HCT116 (cell line): ENCODE data around the gene DENND1A. TPM values are rescaled to one million over a fixed set of nuclear protein-coding genes. Genes with fewer than 3 reads are reported as not detected.

Experiments used
- ATAC-seq: fragments of 200-7000 bp; cut with Tn5 transposase; 2 replicates; pipeline ENCODE4 v1.9.1; 2020; ENCODE audit warnings: mild to moderate bottlenecking, moderate library complexity
- BruUV-seq: library from RNA; stranded (reverse); fragments of 400-500 nt; replicated peaks from 2 replicates; lab custom pipeline; 2021; lab: Mats Ljungman, UMichigan
- CTCF ChIA-PET: fragments of 300-600 bp; sonication (Branson Sonifier 250); formaldehyde crosslinking; loops from one replicate; lab custom pipeline; 2021; ENCODE audit warnings: antibody characterized with exemption; lab: Charles Lee
- POLR2A ChIA-PET: fragments of 300-600, 350-600 bp; sonication (Branson Sonifier 250); formaldehyde crosslinking; loops from one replicate; lab custom pipeline; 2021; ENCODE audit warnings: antibody characterized with exemption; lab: Charles Lee
- RAD21 ChIA-PET, 2 experiments: fragments of 300-600 bp; sonication (Branson Sonifier 250); formaldehyde crosslinking; loops; one replicate each; lab custom pipeline; 2023; ENCODE audit warnings: low total read pairs in 2 of 2; ENCODE audit not compliant: uncharacterized antibody in 2 of 2, unreplicated experiment in 2 of 2, low non-redundant PET in 1 of 2; lab: Charles Lee
- DNase-seq: peaks from one replicate; pipeline ENCODE4 v3.0.0-alpha.2; 2010; ENCODE audit warnings: low read depth, low spot score
- H2AFZ ChIP-seq: fragments of 200-600 bp; shearing (Covaris generic), sonication (generic); 2 replicates; pipeline ENCODE4 v1.6.1; 2017; ENCODE audit warnings: low read depth, mixed run types, mixed read lengths, antibody characterized with exemption, low read length; ENCODE audit not compliant: poor library complexity, severe bottlenecking
- H3K27ac ChIP-seq: 2 replicates; pipeline ENCODE4 v1.5.1; 2012; ENCODE audit warnings: low read depth, low read length
- H3K27me3 ChIP-seq: fragments of 200-600 bp; sonication (generic); 2 replicates; pipeline ENCODE4 v1.6.1; 2016; ENCODE audit warnings: mixed run types, low read length, mixed read lengths; ENCODE audit not compliant: insufficient read depth
- H3K36me3 ChIP-seq, 2 experiments: fragments of 200-500 bp in 1 of 2; fragments of 200-600 bp in 1 of 2; sonication (Bioruptor generic) in 1 of 2; sonication (generic) in 1 of 2; 2 replicates each; pipeline versions ENCODE4 v1.5.1 to v1.6.1; 2014 to 2016; ENCODE audit warnings: low read length in 2 of 2, inconsistent platforms in 1 of 2, mixed read lengths in 1 of 2, mixed run types in 1 of 2; ENCODE audit not compliant: insufficient read depth in 2 of 2, control insufficient read depth in 1 of 2
- H3K4me1 ChIP-seq, 2 experiments: fragments of 200-600 bp in 1 of 2; sonication (generic) in 1 of 2; 2 replicates each; pipeline versions ENCODE4 v1.5.1 to v1.6.1; 2012 to 2017; ENCODE audit warnings: low read length in 2 of 2, inconsistent platforms in 1 of 2, mild to moderate bottlenecking in 1 of 2, mixed read lengths in 1 of 2, mixed run types in 1 of 2, moderate library complexity in 1 of 2; ENCODE audit not compliant: insufficient read depth in 2 of 2, control insufficient read depth in 1 of 2
- H3K4me2 ChIP-seq: fragments of 200-600 bp; sonication (generic); 2 replicates; pipeline ENCODE4 v1.6.1; 2017; ENCODE audit warnings: mixed run types, low read length, mixed read lengths
- H3K4me3 ChIP-seq, 2 experiments: fragments of 200-600 bp in 1 of 2; sonication (generic) in 1 of 2; replicated peaks in 1 of 2; 2 replicates each; pipeline ENCODE4 v1.5.1; 2011 to 2016; ENCODE audit warnings: low read length in 2 of 2, control low read depth in 1 of 2, low read depth in 1 of 2, mild to moderate bottlenecking in 1 of 2, mixed read lengths in 1 of 2, mixed run types in 1 of 2
- H3K79me2 ChIP-seq: fragments of 200-600 bp; sonication (generic); 2 replicates; pipeline ENCODE4 v1.6.1; 2017; ENCODE audit warnings: mild to moderate bottlenecking, mixed run types, low read length, moderate library complexity, mixed read lengths; ENCODE audit not compliant: insufficient read depth
- H3K9ac ChIP-seq: fragments of 200-600 bp; sonication (generic); 2 replicates; pipeline ENCODE4 v1.6.1; 2016; ENCODE audit warnings: low read length, mixed read lengths
- H3K9me2 ChIP-seq: fragments of 200-600 bp; sonication (generic), shearing (Covaris generic); 2 replicates; pipeline ENCODE4 v1.6.1; 2017; ENCODE audit warnings: mixed run types, mild to moderate bottlenecking, moderate library complexity; ENCODE audit not compliant: insufficient read depth
- H3K9me3 ChIP-seq, 2 experiments: fragments of 200-500 bp in 1 of 2; fragments of 200-600 bp in 1 of 2; sonication (Bioruptor generic) in 1 of 2; sonication (generic) in 1 of 2; 2 replicates each; pipeline ENCODE4 v1.6.1; 2014 to 2017; ENCODE audit warnings: low read length in 2 of 2, mixed read lengths in 2 of 2, inconsistent platforms in 1 of 2, low read depth in 1 of 2, mild to moderate bottlenecking in 1 of 2, mixed run types in 1 of 2, moderate library complexity in 1 of 2; ENCODE audit not compliant: control insufficient read depth in 1 of 2, insufficient read depth in 1 of 2
- H4K20me1 ChIP-seq: fragments of 200-600 bp; sonication (generic), shearing (Covaris generic); 2 replicates; pipeline ENCODE4 v1.6.1; 2017; ENCODE audit warnings: mixed run types, mild to moderate bottlenecking, moderate library complexity; ENCODE audit not compliant: insufficient read depth
- ATF3 ChIP-seq: IDR thresholded peaks from 2 replicates; pipeline ENCODE4 v1.6.1; 2012
- CBX3 ChIP-seq: IDR thresholded peaks from 2 replicates; pipeline ENCODE4 v1.6.1; 2012; ENCODE audit warnings: low read depth
- CEBPB ChIP-seq: IDR thresholded peaks from 2 replicates; pipeline ENCODE4 v1.6.1; 2012; ENCODE audit warnings: low read depth
- CTCF ChIP-seq, 3 experiments: fragments of 200-600 bp in 1 of 3; sonication (generic) in 1 of 3; IDR thresholded peaks in 2 of 3; conservative IDR thresholded peaks in 1 of 3; 2 replicates each; pipeline ENCODE4 v1.5.1; 2012 to 2017; ENCODE audit warnings: low read depth in 2 of 3, low read length in 2 of 3, antibody characterized with exemption in 1 of 3, borderline replicate concordance in 1 of 3, control low read depth in 1 of 3, mild to moderate bottlenecking in 1 of 3, mixed read lengths in 1 of 3, mixed run types in 1 of 3, moderate library complexity in 1 of 3; ENCODE audit not compliant: insufficient read depth in 1 of 3
- EGR1 ChIP-seq: IDR thresholded peaks from 2 replicates; pipeline ENCODE4 v1.6.1; 2012; ENCODE audit warnings: low read depth
- ELF1 ChIP-seq: IDR thresholded peaks from 2 replicates; pipeline ENCODE4 v1.6.1; 2012; ENCODE audit warnings: low read depth, borderline replicate concordance
- EZH2 ChIP-seq: fragments of 200-600 bp; sonication (generic); IDR thresholded peaks from 2 replicates; pipeline ENCODE4 v1.6.1; 2017; ENCODE audit warnings: antibody characterized with exemption, mixed run types
- EZH2phosphoT487 ChIP-seq: fragments of 200-600 bp; IDR thresholded peaks from 2 replicates; pipeline ENCODE4 v1.6.1; 2018; ENCODE audit warnings: antibody characterized with exemption, borderline replicate concordance
- FOSL1 ChIP-seq: IDR thresholded peaks from 2 replicates; pipeline ENCODE4 v1.6.1; 2012; ENCODE audit warnings: low read depth
- JUND ChIP-seq: IDR thresholded peaks from 2 replicates; pipeline ENCODE4 v1.6.1; 2012
- MAX ChIP-seq: IDR thresholded peaks from 2 replicates; pipeline ENCODE4 v1.6.1; 2012
- POLR2A ChIP-seq: IDR thresholded peaks from 2 replicates; pipeline ENCODE4 v1.7.0; 2011; ENCODE audit warnings: borderline replicate concordance; ENCODE audit not compliant: insufficient read depth, insufficient read length; ENCODE audit errors: extremely low read depth
- REST ChIP-seq: IDR thresholded peaks from 2 replicates; pipeline ENCODE4 v1.6.1; 2012; ENCODE audit warnings: low read depth
- SIN3A ChIP-seq: IDR thresholded peaks from 2 replicates; pipeline ENCODE4 v1.6.1; 2012; ENCODE audit warnings: low read depth
- SP1 ChIP-seq: IDR thresholded peaks from 2 replicates; pipeline ENCODE4 v1.6.1; 2012; ENCODE audit warnings: low read depth
- ZBTB33 ChIP-seq: IDR thresholded peaks from 2 replicates; pipeline ENCODE4 v1.6.1; 2011; ENCODE audit warnings: mild to moderate bottlenecking, low read length, moderate library complexity; ENCODE audit not compliant: insufficient replicate concordance; ENCODE audit errors: extremely low read depth
- ZNF274 ChIP-seq: fragments of 200-500 bp; sonication (Bioruptor generic); IDR thresholded peaks from 2 replicates; pipeline ENCODE4 v1.6.1; 2014; ENCODE audit warnings: mild to moderate bottlenecking, low read depth, low read length, inconsistent platforms
- intact Hi-C: fragments of 100-400 bp; cut with micrococcal nuclease; formaldehyde crosslinking; loops from 2 replicates; pipeline ENCODE4 v1.10.0; 2022
- total RNA-seq: library from RNA; stranded (reverse); gene quantifications from one replicate; pipeline ENCODE4 v1.2.1, GENCODE V29; 2021; ENCODE audit not compliant: unreplicated experiment

DENND1A gene
- total RNA-seq, 1 experiment from 2014 or later, result 33.0 TPM

GRCh38 chr9:123652416-123652815, 277.5 kb downstream of the DENND1A start:
- Histone ChIP-seq H2AFZ (no peak overlapping the region), H3K9me3 (no peaks in the 10 kb centered on the region), H3K9ac (no peak overlapping the region), H3K4me1 (no peaks in the 10 kb centered on the region)
- CTCF ChIA-PET, result no interaction called here
- no peak for ATAC-seq
- no peak for DNase-seq
- BruUV-seq, result no TSS peak
- POLR2A ChIA-PET, result no interaction called here
- TF ChIP-seq EZH2, result no peak
- TF ChIP-seq REST, result no peak
- no peak for TF ChIP-seq SP1
- TF ChIP-seq ATF3, result no peak
- no peak for TF ChIP-seq MAX
- no peak for TF ChIP-seq EZH2phosphoT487
- no peak for TF ChIP-seq CTCF (IDR thresholded peaks at IDR 0.05 in 2 of 3, conservative IDR thresholded peaks at IDR 0.05 in 1 of 3; ENCODE audit: borderline replicate concordance in 1 of 3, insufficient read depth in 1 of 3, low read depth in 2 of 3, low read length in 2 of 3)
- no peak for TF ChIP-seq ELF1
- no peak for TF ChIP-seq JUND
- no peak for TF ChIP-seq CEBPB
- no peak for TF ChIP-seq ZNF274
- TF ChIP-seq SIN3A, result no peak
- TF ChIP-seq POLR2A, result no peak
- no peak for TF ChIP-seq ZBTB33
- TF ChIP-seq CBX3, result no peak
- TF ChIP-seq FOSL1, result no peak
- no peak for TF ChIP-seq EGR1
- TF ChIP-seq, all 23 proteins: peak for 0
- no peak overlapping the region for H3K4me3 ChIP-seq
- no peaks in the 10 kb centered on the region for H3K36me3 ChIP-seq
- H3K4me2 ChIP-seq, result no peak overlapping the region
- no peaks in the 10 kb centered on the region for H3K27me3 ChIP-seq
- RAD21 ChIA-PET, result no interaction called here
- no peak overlapping the region for H3K27ac ChIP-seq
- H3K9me2 ChIP-seq, result no peaks in the 10 kb centered on the region
- H3K79me2 ChIP-seq, result no peaks in the 10 kb centered on the region
- no peaks in the 10 kb centered on the region for H4K20me1 ChIP-seq
- intact Hi-C loops, result no loop called here
